Stimulated activated CD4-positive, alpha-beta T cell treated with anti-CD3 and anti-CD28 coated beads, Interleukin-15, amount 100 ng/mL, for 48 hours (primary cell): ENCODE measurements around the gene NANOGP8.

Experiments used
- DNase-seq, 2 donors: peaks; one replicate each; pipeline ENCODE4 v3.0.0-alpha.2; 2020; ENCODE audit warnings: low read depth in 2 of 2

Gene NANOGP8

GRCh38 chr15:35061161-35061824, 23.8 kb downstream of the NANOGP8 start:
- DNase-seq = no peak

DNA sequence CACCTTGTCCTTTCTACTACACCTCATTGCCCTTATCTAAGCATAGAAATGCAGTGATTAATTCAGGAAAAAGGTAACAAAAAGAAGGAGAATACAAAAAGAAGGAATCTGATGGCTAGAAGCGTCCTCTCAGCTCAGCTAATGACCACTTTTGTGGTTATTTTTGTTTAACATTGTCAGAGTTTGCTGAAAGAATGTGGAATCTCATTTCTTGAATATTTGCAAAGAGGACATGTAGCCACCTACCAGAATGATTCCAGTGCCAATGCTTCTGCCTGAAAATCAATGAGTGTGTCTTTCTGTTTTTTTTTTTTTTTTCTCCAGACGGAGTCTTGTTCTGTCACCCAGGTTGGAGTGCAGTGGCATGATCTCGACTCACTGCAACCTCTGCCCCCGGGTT, 24.5 kb downstream of the NANOGP8 start:
- DNase-seq = no peak

- DNase-seq = no peak
Observed at GRCh38 chr15:35058534-35059054, 26.5 kb downstream of the NANOGP8 start.

GRCh38 chr15:35055416-35056105, 29.5 kb downstream of the NANOGP8 start:
- no peak for DNase-seq

DNA sequence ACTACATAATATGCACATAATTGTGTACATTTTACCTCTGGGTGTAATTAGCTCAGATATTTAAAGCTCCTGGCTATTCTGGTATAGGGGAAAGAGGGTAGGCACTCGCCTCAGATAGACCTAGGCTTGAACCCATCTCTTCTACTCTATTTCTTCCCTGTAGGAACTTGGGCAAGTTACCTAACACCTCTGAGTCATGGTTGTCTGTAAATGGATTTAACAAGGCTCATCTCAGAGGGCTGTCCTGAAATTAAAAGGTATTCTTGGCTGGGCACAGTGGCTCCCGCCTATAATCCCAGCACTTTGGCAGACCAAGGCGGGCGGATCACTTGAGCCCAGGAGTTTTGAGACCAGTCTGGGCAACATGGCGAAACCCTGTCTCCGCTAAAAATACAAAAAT, 30.7 kb downstream of the NANOGP8 start:
- DNase-seq = no peak

DNA sequence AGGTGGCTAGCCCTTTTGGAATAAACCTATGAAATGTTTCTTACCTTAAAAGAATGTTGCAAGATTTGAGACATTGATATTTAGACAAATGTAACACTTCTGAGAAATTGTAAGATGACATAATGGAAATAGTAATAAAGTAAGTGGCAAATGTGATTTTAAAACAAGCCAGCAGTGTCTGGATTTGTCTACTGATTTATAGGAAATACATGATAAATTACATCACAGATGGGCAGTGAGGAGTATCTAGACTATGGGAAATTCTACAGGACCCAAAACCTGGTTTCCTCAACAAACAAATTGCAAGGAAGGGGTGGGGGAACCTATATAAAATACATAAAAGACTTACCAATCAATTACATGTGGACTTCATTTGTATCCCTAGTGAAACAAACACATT, 37.1 kb downstream of the NANOGP8 start:
- DNase-seq = no peak

- DNase-seq = no peak
Observed at GRCh38 chr15:35047528-35047927, 37.6 kb downstream of the NANOGP8 start.

- DNase-seq = no peak
Observed at GRCh38 chr15:35043373-35044095, 41.6 kb downstream of the NANOGP8 start.

GRCh38 chr15:35040339-35041255, 44.5 kb downstream of the NANOGP8 start:
- no peak for DNase-seq

- no peak for DNase-seq
Observed at GRCh38 chr15:35038626-35039451, 46.3 kb downstream of the NANOGP8 start.
